GM10847 (cell line): ENCODE data around the gene RALGAPB.
A peak's percentile ranks its signal among the peaks of the same experiment; 100 is the strongest.

Experiments used
- POLR2A ChIP-seq: IDR thresholded peaks from 2 replicates; pipeline ENCODE4 v1.6.1; 2011; ENCODE audit not compliant: insufficient read length; ENCODE audit errors: extremely low read depth

Gene RALGAPB

GRCh38 chr20:38472513-38473366 is at the start of gene RALGAPB:
TSS of gene RALGAPB (plus strand) at chr20:38472843. CDS start at chr20:38488433, 15,590 bp downstream.
- peak; percentile 72 for TF ChIP-seq POLR2A

GRCh38 chr20:38423541-38423940 is 49.1 kb upstream of the RALGAPB start:
- TF ChIP-seq POLR2A = no peak

GRCh38 chr20:38424401-38424800 is 48.2 kb upstream of the RALGAPB start:
- no peak for TF ChIP-seq POLR2A

GRCh38 chr20:38426006-38426897 is 46.4 kb upstream of the RALGAPB start:
- TF ChIP-seq POLR2A = no peak

GRCh38 chr20:38427655-38428023 is 45.0 kb upstream of the RALGAPB start:
- TF ChIP-seq POLR2A = no peak

GRCh38 chr20:38428800-38429199 is 43.8 kb upstream of the RALGAPB start:
- no peak for TF ChIP-seq POLR2A

- no peak for TF ChIP-seq POLR2A
Observed at GRCh38 chr20:38429301-38429700, 43.3 kb upstream of the RALGAPB start.

GRCh38 chr20:38430679-38431325 is 41.8 kb upstream of the RALGAPB start:
- TF ChIP-seq POLR2A = no peak

- TF ChIP-seq POLR2A = no peak
Observed at GRCh38 chr20:38432292-38432691, 40.4 kb upstream of the RALGAPB start.

- TF ChIP-seq POLR2A = no peak
Observed at GRCh38 chr20:38433304-38433972, 39.2 kb upstream of the RALGAPB start.

- no peak for TF ChIP-seq POLR2A
Observed at GRCh38 chr20:38434301-38434741, 38.3 kb upstream of the RALGAPB start.

GRCh38 chr20:38434770-38435554 is 37.7 kb upstream of the RALGAPB start, which contains the start of gene SNHG17:
TSS of gene SNHG17 (minus strand) at chr20:38435328.
- TF ChIP-seq POLR2A = peak; percentile 98

- no peak for TF ChIP-seq POLR2A
Observed at GRCh38 chr20:38435555-38435939, 37.1 kb upstream of the RALGAPB start.

- no peak for TF ChIP-seq POLR2A
Observed at GRCh38 chr20:38437796-38438195, 34.8 kb upstream of the RALGAPB start.

- TF ChIP-seq POLR2A = no peak
Observed at GRCh38 chr20:38441916-38442315, 30.7 kb upstream of the RALGAPB start.

- TF ChIP-seq POLR2A = no peak
Observed at GRCh38 chr20:38445381-38445796, 27.3 kb upstream of the RALGAPB start.
